ENCODE data around the gene MDM2.

GRCh38 chr12:68888243-68888642, 80.3 kb downstream of the MDM2 start:
- no peak for TF ChIP-seq CTCF (IDR thresholded peaks at IDR 0.05)
- no peak for TF ChIP-seq POLR2A (IDR thresholded peaks at IDR 0.05)
